GM03348 (cell line): ENCODE data around the gene CXCL14.

Experiments used
- DNase-seq: peaks from one replicate; pipeline ENCODE4 v3.0.0; 2012; ENCODE audit warnings: low spot score

The CXCL14 gene

DNA sequence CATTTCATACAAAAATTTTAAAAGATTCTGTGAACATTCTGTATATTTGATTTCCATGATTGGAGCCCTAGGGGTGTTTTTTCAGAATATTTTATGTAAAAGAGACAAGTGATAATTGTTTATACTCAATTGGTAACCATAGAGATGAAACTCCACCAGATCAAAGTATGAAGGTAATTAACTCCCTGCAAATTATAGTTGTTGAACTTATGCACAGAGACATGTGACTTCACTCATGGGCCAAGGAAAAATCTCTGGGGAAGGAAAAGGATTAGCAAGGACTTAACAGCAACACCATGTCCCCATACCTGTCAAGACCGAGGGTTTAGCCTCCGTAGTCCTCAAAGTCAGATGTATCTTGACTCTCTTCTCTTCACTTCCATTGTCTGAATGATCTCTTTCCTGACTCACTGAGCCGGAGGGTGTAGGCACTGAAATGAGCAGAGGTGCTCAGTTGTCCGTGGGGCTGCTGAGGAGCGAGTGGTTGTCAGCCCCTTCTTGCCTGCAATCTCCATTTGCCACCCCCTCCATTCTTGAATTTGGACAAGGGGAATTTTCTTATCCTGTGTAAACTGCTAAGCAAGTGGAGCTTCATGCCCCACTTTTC, 17.5 kb upstream of the CXCL14 start:
- no peak for DNase-seq

- no peak for DNase-seq
Measured at GRCh38 chr5:135594416-135594960, 15.7 kb upstream of the CXCL14 start.

DNA sequence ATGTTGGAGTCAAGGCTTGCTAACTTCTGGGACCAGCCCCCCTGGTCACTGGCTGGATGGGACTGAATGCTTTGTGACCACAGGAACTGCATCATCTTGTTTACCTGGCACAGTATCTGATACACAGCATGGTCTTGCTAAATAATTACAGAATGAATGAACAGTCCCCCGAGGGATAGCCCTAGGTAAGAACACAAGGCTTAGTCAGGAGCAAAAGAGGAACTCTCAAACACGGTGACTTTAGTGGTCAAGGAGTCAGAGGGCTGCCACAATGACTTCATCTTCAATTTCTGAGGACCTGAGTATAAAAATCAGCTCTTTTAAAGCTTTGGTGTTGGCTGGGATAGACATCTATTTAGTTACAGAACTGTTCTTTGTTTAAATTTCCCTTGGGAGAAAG, 15.1 kb upstream of the CXCL14 start:
- DNase-seq, result no peak

DNA sequence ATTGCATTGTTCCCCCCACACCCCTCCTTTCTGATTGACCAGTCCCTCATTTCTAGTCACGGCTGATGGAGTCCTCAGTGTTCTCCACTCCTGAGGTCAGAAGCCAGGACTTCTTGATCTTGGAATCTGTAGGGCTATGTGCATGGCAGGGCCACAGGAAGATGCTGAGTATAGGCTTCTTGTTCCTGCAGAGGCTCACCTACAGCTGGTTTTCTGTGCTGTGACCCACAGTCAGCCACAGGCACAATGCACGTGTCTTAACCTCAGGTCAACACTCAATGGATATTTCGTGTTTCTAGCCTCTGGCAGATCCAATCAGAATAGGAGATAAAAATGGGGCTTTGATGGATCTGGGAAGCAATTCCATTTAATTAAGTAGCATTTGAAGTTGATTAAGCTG, 14.3 kb upstream of the CXCL14 start:
- DNase-seq, result no peak

GRCh38 chr5:135592312-135593045, 13.7 kb upstream of the CXCL14 start:
- no peak for DNase-seq

DNA sequence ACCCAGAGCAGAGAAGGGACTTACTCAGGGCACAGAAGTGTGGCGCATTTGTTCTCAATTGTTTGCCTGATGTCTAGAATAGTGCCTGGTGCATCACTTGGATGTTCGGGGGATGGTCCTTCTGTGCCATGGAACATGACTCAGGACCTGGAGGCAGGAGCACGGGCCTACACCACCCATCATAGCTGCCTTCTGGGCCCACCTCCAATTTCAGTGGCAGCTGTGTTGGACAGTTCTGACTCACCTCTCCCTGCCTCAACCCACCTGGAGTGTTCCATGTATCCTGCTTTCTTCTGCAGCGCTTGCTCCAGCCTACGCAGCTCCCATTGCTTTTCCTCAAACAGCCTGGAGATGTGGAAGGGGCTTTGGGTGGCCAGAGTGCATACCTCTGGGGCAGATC, 12.5 kb upstream of the CXCL14 start:
- no peak for DNase-seq

GRCh38 chr5:135589152-135589551, 10.4 kb upstream of the CXCL14 start:
- no peak for DNase-seq

- no peak for DNase-seq
Measured at GRCh38 chr5:135587721-135588663, 9.2 kb upstream of the CXCL14 start.

GRCh38 chr5:135584918-135585317, 6.1 kb upstream of the CXCL14 start:
- DNase-seq, result no peak

GRCh38 chr5:135584276-135584675, 5.5 kb upstream of the CXCL14 start:
- DNase-seq, result no peak

- DNase-seq, result no peak
Measured at GRCh38 chr5:135582099-135582781, 3.4 kb upstream of the CXCL14 start.

DNA sequence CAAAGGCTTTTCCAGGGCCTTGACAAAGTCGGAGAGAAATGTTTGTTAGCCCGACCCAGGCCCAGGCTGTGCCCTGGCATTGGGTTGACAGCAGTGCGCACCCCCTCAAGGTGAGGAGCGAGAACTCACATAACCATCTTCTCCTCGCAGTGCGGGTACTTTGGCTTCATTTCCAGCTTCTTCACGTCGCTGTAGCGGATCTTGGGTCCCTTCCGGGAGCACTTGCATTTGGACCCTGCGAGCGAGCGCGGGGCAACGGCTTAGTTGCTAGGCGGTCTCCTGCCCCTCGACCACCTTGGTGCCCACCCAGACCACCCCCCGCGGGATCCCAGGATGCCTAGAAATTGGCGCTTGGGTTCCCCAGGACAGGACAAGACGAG, 496 bp downstream of the CXCL14 start:
- DNase-seq, result no peak

DNA sequence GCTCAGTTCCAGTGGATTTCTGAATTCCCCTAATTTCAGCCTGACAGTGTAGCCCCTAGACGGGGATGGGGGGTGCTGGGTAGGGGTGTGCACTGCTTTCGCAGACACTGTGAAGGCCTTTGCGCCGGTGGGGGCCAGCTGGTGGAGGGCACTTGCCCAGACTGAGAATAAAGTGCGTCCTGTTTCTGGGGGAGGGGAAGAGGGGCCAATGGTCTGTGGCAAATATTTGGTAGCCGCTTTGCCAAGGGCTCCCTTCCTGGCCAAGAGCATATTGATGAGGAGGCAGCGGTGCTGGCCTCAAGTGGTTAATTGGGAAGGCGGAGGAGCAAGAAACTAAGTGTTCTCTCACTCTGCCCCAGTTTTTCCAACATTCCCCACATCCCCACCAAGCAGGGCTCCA, 1.4 kb downstream of the CXCL14 start:
- no peak for DNase-seq

DNA sequence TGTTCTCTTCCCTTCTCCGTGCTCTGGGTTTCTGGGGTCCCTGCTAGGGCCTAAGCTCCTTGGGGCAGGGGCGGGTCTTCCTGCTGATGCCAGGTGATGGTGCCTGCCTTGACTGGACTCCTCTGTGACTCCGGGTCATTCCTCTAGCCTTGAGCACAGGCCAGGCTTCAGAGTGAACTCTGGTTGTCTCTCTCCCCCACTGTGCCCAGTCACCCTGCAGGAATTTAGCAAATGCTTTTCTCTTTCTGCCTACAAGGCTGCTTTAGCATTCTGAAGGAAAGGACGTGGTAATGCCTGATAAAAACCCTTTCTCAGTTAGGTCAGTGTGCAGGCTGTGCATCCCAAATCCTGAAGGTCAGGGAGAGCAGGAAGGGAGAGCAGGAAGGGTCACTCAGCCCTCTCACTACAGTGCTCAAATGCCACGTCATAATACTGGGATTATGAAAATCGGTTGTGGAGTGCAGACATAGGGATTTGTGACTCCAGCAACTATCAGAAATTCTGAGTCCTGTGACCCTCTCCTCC, 2.7 kb downstream of the CXCL14 start:
- peak; percentile 75 for DNase-seq

- no peak for DNase-seq
Measured at GRCh38 chr5:135574493-135574892, 4.3 kb downstream of the CXCL14 start.

DNA sequence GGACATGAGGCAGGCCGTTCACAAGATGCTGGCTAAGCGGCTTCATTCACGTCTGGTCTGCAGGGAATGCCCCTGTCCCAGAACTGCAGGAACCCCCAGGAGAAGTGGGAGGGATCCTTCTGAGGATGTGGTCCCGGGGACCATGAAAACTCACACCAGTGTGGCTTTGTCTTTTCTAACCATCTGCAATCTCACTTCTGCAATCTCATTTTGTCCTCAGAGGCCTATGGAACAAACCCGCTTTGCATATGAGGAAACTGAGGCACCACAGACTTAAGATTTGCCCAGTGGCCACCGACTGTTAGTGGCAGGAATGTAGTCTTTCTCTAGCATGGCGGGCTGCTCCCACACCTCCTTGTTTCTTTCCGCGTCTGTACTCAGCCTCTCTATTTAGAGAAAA, 6.9 kb downstream of the CXCL14 start:
- DNase-seq, result no peak

GRCh38 chr5:135571066-135571609, 7.7 kb downstream of the CXCL14 start:
- no peak for DNase-seq

DNA sequence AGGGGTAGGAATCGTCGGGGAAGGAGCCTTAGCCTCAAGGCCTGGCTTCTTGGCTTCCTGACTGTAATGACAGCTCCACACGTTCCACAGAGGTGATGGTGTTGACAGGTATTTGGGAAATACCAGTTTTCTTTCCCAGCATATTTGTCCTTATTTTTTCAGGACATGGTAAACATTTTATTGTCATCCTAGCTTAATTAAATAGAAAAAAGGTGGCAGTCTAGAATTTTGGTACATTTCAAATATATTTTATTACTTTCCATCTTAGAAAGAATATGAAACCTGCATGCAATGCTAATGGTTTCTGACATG, 8.4 kb downstream of the CXCL14 start:
- no peak for DNase-seq

DNA sequence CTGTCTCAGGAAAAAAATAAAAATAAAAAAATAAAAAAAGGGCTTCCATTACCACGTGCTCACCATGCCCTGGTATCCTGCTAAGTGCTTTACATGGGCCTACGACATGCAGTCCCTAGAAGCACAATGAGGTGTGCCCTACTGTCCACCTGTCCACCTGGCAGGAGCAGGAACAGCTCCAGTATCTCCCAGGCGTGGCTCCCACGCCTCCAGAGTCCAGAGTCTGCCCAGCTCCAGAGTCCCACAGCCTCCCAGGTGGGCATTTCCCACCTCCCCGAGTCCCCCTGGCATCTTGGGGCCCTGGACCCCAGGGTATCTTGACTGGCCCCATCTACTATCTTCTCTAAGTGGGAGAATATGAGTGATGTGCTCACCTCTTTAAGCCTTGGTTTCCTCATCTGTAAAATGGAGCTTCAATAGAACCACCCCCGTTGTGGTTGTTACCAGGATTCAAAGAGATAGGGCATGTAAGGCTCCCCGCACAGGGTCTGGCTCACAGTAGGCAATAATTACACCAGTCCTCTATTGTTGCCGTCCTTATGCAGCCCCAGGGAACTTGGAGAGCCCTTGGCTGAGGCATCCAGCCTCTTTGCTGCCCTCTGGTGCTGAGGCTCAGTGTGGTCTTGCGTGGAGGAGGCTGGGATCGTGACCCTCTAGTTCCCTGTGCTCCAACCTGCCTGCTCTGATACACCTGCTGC, 8.9 kb downstream of the CXCL14 start:
- peak; percentile 73 for DNase-seq

- DNase-seq, result no peak
Measured at GRCh38 chr5:135568923-135569360, 9.8 kb downstream of the CXCL14 start.

DNA sequence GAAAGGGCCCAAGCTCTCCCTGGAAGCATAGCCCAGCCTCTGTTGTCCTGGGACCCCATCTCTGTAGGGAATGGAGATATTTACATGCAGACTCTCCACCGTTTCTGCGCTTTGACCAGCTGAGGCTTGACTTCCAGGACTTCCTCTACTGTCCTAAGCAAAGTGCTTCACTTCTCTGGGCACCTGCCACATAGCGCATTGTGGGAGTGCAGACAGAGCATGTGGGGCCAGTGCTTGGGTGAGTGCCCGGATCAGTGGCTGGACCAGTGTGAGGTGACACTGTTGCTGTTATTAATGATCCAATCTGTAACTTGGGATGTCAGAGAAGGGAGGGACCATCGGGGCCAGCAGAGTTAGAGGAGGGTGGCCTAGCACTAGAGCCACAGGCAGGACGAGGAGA, 10.5 kb downstream of the CXCL14 start:
- DNase-seq, result no peak
